Keratinocyte (primary cell): Measurements from ENCODE around the gene GINS1. TPM values are rescaled to one million over a fixed set of nuclear protein-coding genes. Genes with fewer than 3 reads are reported as not detected.

Experiments
- DNase-seq: peaks from one replicate; pipeline ENCODE4 v3.0.0-alpha.2; 2011; ENCODE audit warnings: low read depth, missing footprints, low spot score
- FAIRE-seq: peaks from 2 replicates; lab custom pipeline; 2011; peaks lifted over from hg19 to GRCh38; lab: Jason Lieb, UNC
- H2AFZ ChIP-seq: 2 replicates; pipeline ENCODE4 v1.6.0; 2012; ENCODE audit warnings: low read length, control low read depth, inconsistent platforms; ENCODE audit not compliant: control insufficient read depth
- H3K27ac ChIP-seq: 2 replicates; pipeline ENCODE4 v1.5.1; 2011; ENCODE audit warnings: low read length; ENCODE audit not compliant: control insufficient read depth, insufficient read depth
- H3K27me3 ChIP-seq: 3 replicates; pipeline ENCODE4 v1.6.0; 2011; ENCODE audit warnings: low read length; ENCODE audit not compliant: control insufficient read depth, insufficient read depth; ENCODE audit errors: extremely low read depth
- H3K36me3 ChIP-seq, 2 experiments: 2 replicates in 1 of 2; 3 replicates in 1 of 2; pipeline ENCODE4 v1.5.1; 2011; ENCODE audit warnings: low read length in 2 of 2, mild to moderate bottlenecking in 1 of 2; ENCODE audit not compliant: control insufficient read depth in 2 of 2, insufficient read depth in 2 of 2; ENCODE audit errors: extremely low read depth in 1 of 2
- H3K4me1 ChIP-seq: 3 replicates; pipeline ENCODE4 v1.5.1; 2011; ENCODE audit warnings: low read length; ENCODE audit not compliant: control insufficient read depth, insufficient read depth; ENCODE audit errors: extremely low read depth
- H3K4me2 ChIP-seq: 3 replicates; pipeline ENCODE4 v1.6.0; 2011; ENCODE audit warnings: low read depth, low read length; ENCODE audit not compliant: control insufficient read depth, insufficient read depth; ENCODE audit errors: extremely low read depth
- H3K4me3 ChIP-seq, 3 experiments: fragments of 200-600 bp in 1 of 3; sonication (generic) in 1 of 3; 2 replicates in 2 of 3; 3 replicates in 1 of 3; pipeline ENCODE4 v1.5.1; 2011 to 2016; ENCODE audit warnings: low read length in 3 of 3, mild to moderate bottlenecking in 3 of 3, control low read depth in 2 of 3, inconsistent platforms in 1 of 3, low read depth in 1 of 3, mixed read lengths in 1 of 3, mixed run types in 1 of 3, moderate library complexity in 1 of 3; ENCODE audit not compliant: control insufficient read depth in 2 of 3, insufficient read depth in 2 of 3; ENCODE audit errors: extremely low read depth in 1 of 3
- H3K79me2 ChIP-seq: 2 replicates; pipeline ENCODE4 v1.6.0; 2012; ENCODE audit warnings: low read length; ENCODE audit not compliant: control insufficient read depth, insufficient read depth
- H3K9ac ChIP-seq: 3 replicates; pipeline ENCODE4 v1.6.0; 2011; ENCODE audit warnings: low read length; ENCODE audit not compliant: control insufficient read depth, insufficient read depth; ENCODE audit errors: extremely low read depth
- H3K9me1 ChIP-seq: 3 replicates; pipeline ENCODE4 v1.6.0; 2011; ENCODE audit warnings: low read length; ENCODE audit not compliant: control insufficient read depth, insufficient read depth; ENCODE audit errors: extremely low read depth
- H3K9me3 ChIP-seq: 2 replicates; pipeline ENCODE4 v1.5.1; 2012; ENCODE audit warnings: low read depth, low read length; ENCODE audit not compliant: control insufficient read depth
- H4K20me1 ChIP-seq: 3 replicates; pipeline ENCODE4 v1.6.0; 2011; ENCODE audit warnings: low read length; ENCODE audit not compliant: control insufficient read depth, insufficient read depth; ENCODE audit errors: extremely low read depth
- CTCF ChIP-seq, 3 experiments: IDR thresholded peaks in 1 of 3; conservative IDR thresholded peaks in 1 of 3; optimal IDR thresholded peaks in 1 of 3; 2 replicates in 2 of 3; 3 replicates in 1 of 3; pipeline versions ENCODE3 to v1.5.1; 2011; ENCODE audit warnings: low read length in 3 of 3, mild to moderate bottlenecking in 3 of 3, moderate library complexity in 2 of 3, control low read depth in 1 of 3, inconsistent platforms in 1 of 3; ENCODE audit not compliant: insufficient read depth in 2 of 3; ENCODE audit errors: extremely low read depth in 1 of 3
- EZH2 ChIP-seq: IDR thresholded peaks from one replicate; pipeline ENCODE4 v1.6.1; 2012; ENCODE audit warnings: inconsistent platforms, mild to moderate bottlenecking, low read length, moderate library complexity
- dilution Hi-C: fragments of 300-500 bp; cut with MboI; formaldehyde crosslinking; loops from one replicate; pipeline ENCODE4 v1.7.0; 2020; ENCODE audit warnings: low sequenced_read_pairs; ENCODE audit not compliant: extremely low pct_ligation_motif_present
- polyA plus RNA-seq, 5 experiments: library from polyadenylated mRNA; depleted of rRNA in 3 of 5; stranded (reverse) in 3 of 5; stranded (forward) in 1 of 5; unstranded in 1 of 5; fragments of >200 nt; gene quantifications; 1 replicate in 1 of 5; 2 replicates in 3 of 5; 3 replicates in 1 of 5; pipeline versions ENCODE4 v1.2.1 to v1.2.3, GENCODE V29; 2011 to 2012; ENCODE audit warnings: missing spikeins in 2 of 5, low read depth in 1 of 5, low replicate concordance in 1 of 5

GINS1 gene
- polyA plus RNA-seq, 1 donor (not counting 4 experiments of a cell fraction or from before 2014, with no cell fraction given) = 12.5 TPM

GRCh38 chr20:25424536-25424935 lies 17.1 kb downstream of the GINS1 start:
- dilution Hi-C loops = no loop called here
- no peak overlapping the region for H2AFZ ChIP-seq
- H3K4me1 ChIP-seq = no peaks in the 10 kb centered on the region
- no peaks in the 10 kb centered on the region for H3K27me3 ChIP-seq
- H3K4me2 ChIP-seq = no peak overlapping the region
- no peak overlapping the region for H3K4me3 ChIP-seq
- TF ChIP-seq EZH2 (no peak), CTCF (optimal IDR thresholded peaks at IDR 0.05 in 1 of 3, IDR thresholded peaks at IDR 0.05 in 1 of 3, conservative IDR thresholded peaks at IDR 0.05 in 1 of 3; ENCODE audit: extremely low read depth in 1 of 3, insufficient read depth in 2 of 3, low read length in 3 of 3) (no peak)
- no peak overlapping the region for H3K27ac ChIP-seq
- H4K20me1 ChIP-seq = no peaks in the 10 kb centered on the region
- FAIRE-seq = no peak
- DNase-seq = no peak
- no peaks in the 10 kb centered on the region for H3K79me2 ChIP-seq
- H3K9me1 ChIP-seq = no peaks in the 10 kb centered on the region
- H3K9ac ChIP-seq = no peak overlapping the region
- H3K9me3 ChIP-seq = no peaks in the 10 kb centered on the region
- H3K36me3 ChIP-seq = peaks cover 1 to 3% of the 10 kb centered on the region in 2 experiments

- Histone ChIP-seq H3K27me3 (no peaks in the 10 kb centered on the region), H3K4me2 (no peak overlapping the region), H3K9me1 (no peaks in the 10 kb centered on the region), H3K9ac (no peak overlapping the region), H3K4me1 (no peaks in the 10 kb centered on the region), H3K27ac (no peak overlapping the region), H4K20me1 (no peaks in the 10 kb centered on the region), H3K4me3 (no peak overlapping the region), H3K79me2 (no peaks in the 10 kb centered on the region), H3K9me3 (no peaks in the 10 kb centered on the region), H3K36me3 (peaks cover 1 to 4% of the 10 kb centered on the region in 2 experiments), H2AFZ (peak overlapping the region; percentile 32)
- no peak for DNase-seq
- dilution Hi-C loops = no loop called here
- FAIRE-seq = peak; percentile 69
- TF ChIP-seq CTCF (optimal IDR thresholded peaks at IDR 0.05 in 1 of 3, IDR thresholded peaks at IDR 0.05 in 1 of 3, conservative IDR thresholded peaks at IDR 0.05 in 1 of 3; ENCODE audit: extremely low read depth in 1 of 3, insufficient read depth in 2 of 3, low read length in 3 of 3) (no peak), EZH2 (no peak)
These were observed 29.7 kb downstream of the GINS1 start for GRCh38 chr20:25437153-25437581.
